Hepatic stellate cell (primary cell): ENCODE measurements around the gene TSC22D4.
"Not testable (repeated sequence)": the region's sequence is repeated elsewhere in the genome, so short reads cannot be mapped to it uniquely, and the experiment has no call there.

Experiments
- DNase-seq: peaks from one replicate; pipeline ENCODE4 v3.0.0; 2011; ENCODE audit warnings: low spot score

The TSC22D4 gene

GRCh38 chr7:100472854-100473499 is 6.0 kb downstream of the TSC22D4 start:
- peak; percentile 96 for DNase-seq

- DNase-seq: no peak
These were observed 6.7 kb downstream of the TSC22D4 start for GRCh38 chr7:100472121-100472851.

- DNase-seq: no peak
These were observed 8.0 kb downstream of the TSC22D4 start for GRCh38 chr7:100471021-100471420.

GRCh38 chr7:100469227-100470044 is 9.6 kb downstream of the TSC22D4 start:
- peak; percentile 94 for DNase-seq

- no peak for DNase-seq
These were observed 11.2 kb downstream of the TSC22D4 start for GRCh38 chr7:100467638-100468373.

GRCh38 chr7:100466653-100467605 is 12.1 kb downstream of the TSC22D4 start:
- no peak for DNase-seq

GRCh38 chr7:100465702-100466311 is 13.2 kb downstream of the TSC22D4 start:
- DNase-seq: peak; percentile 88

GRCh38 chr7:100465299-100465698 is 13.7 kb downstream of the TSC22D4 start:
- DNase-seq: no peak

- DNase-seq: no peak
These were observed 14.2 kb downstream of the TSC22D4 start for GRCh38 chr7:100464791-100465190.

- no peak for DNase-seq
These were observed 14.8 kb downstream of the TSC22D4 start, which contains the start of gene SPACDR for GRCh38 chr7:100464210-100464660. Gene SPACDR, minus strand, starts transcription at chr7:100464260. Its CDS starts 235 bp downstream, at chr7:100464025.

- DNase-seq: no peak
These were observed 22.0 kb downstream of the TSC22D4 start for GRCh38 chr7:100457033-100457432.

- DNase-seq: no peak
These were observed 22.5 kb downstream of the TSC22D4 start for GRCh38 chr7:100456562-100456961.

- DNase-seq: no peak
These were observed 23.8 kb downstream of the TSC22D4 start for GRCh38 chr7:100455206-100455605.

GRCh38 chr7:100453854-100454253 is 25.2 kb downstream of the TSC22D4 start:
- not testable (repeated sequence) for DNase-seq

GRCh38 chr7:100452513-100452912 is 26.5 kb downstream of the TSC22D4 start:
- DNase-seq: no peak

- no peak for DNase-seq
These were observed 29.7 kb downstream of the TSC22D4 start for GRCh38 chr7:100449190-100449795.

- DNase-seq: not testable (repeated sequence)
These were observed 31.7 kb downstream of the TSC22D4 start for GRCh38 chr7:100447363-100447762.

- peak; percentile 58 for DNase-seq
These were observed 33.0 kb downstream of the TSC22D4 start for GRCh38 chr7:100446040-100446439.
